Fibroblast of skin of left quadriceps (primary cell): ENCODE measurements around the gene CAB39.

Experiments
- DNase-seq, 2 experiments: peaks; one replicate each; pipeline ENCODE4 v3.0.0-alpha.2; 2013; ENCODE audit warnings: low read depth in 2 of 2

Gene CAB39

GRCh38 chr2:230785346-230785745 lies 72.7 kb downstream of the CAB39 start:
- no peak for DNase-seq

GRCh38 chr2:230787101-230787500 lies 74.5 kb downstream of the CAB39 start:
- no peak for DNase-seq

DNA sequence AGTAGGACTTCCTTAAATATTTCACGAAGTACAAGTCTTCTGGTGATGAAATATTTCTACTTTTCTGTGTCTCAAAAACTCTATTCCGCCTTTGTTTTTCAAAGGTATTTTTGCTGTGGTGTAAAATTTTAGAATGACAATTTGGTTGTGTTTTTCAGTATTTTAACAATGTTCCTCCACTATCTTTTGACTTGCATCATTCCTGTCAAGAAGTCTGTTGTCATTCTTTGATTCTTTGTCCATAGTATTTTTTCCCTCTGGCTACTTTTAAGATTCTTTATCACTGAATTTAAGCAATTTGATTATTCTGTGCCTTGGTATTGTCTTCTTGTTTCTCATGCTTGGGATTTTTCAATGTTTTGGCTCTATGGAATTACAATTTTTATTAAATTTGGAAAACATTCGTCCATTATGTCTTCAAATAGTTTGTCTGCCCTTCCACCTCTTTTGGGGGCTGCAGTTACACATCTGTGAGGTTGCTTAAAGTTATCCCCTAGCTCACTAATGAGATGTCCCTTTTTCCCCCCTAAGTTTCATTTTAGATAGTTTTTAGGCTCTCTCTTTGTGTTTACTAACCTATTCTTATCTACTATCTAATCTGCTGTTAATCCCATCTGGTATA lies 76.0 kb downstream of the CAB39 start:
- no peak for DNase-seq

GRCh38 chr2:230790981-230791380 lies 78.3 kb downstream of the CAB39 start:
- no peak for DNase-seq

GRCh38 chr2:230793572-230794359 lies 81.1 kb downstream of the CAB39 start:
- DNase-seq, result peak; percentile 97 to 98

DNA sequence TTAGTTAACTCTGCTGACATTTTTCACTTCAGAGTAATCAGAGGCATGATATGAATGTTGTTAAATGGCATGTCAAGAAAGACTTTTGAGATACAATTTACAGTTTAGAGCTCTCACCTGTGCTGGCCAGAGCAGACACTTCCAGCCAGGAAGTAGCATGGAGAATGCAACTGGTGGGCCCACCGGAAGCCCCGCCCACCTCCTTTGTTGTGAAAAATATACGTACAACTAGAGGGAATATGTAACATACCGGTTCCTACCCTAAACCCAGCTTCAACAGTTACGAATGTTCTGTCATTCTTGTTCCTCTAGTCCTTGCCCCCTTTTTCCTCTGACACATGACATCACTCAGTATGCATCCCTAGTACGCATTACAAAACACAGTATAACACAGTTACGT lies 81.9 kb downstream of the CAB39 start:
- no peak for DNase-seq

GRCh38 chr2:230795856-230796255 lies 83.2 kb downstream of the CAB39 start:
- DNase-seq, result no peak

DNA sequence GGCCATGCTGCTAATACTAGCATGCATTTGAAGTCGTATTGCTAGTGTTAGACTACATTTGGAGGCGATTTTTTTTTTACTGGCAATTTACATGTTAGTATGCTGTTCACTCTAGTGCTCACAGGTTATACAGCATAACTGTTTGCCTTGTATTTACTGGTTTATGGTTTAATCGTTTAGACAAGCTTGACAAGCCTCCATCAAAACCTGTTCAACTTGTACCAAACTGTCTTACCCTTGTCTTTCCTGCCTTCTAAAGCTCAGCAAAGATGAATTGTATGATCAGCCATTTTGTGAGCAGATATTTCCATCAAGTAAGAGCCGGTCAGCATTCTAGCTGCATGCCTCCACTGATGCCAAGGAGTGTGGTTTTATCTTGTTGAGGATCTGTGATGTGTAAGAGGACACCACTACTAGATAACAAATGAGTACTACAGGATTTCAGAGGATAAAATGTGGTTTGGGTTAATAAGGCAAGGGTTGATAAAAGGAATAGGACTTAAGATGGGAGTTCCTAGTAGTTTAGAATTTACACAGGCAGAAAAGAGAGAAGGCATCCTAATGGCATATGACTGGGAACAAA lies 83.7 kb downstream of the CAB39 start:
- no peak for DNase-seq

GRCh38 chr2:230797515-230798495 lies 85.2 kb downstream of the CAB39 start:
- DNase-seq, result no peak

- peak in 1 of 2 experiments; percentile 50 for DNase-seq
Observed at GRCh38 chr2:230798769-230799399, 86.2 kb downstream of the CAB39 start.

DNA sequence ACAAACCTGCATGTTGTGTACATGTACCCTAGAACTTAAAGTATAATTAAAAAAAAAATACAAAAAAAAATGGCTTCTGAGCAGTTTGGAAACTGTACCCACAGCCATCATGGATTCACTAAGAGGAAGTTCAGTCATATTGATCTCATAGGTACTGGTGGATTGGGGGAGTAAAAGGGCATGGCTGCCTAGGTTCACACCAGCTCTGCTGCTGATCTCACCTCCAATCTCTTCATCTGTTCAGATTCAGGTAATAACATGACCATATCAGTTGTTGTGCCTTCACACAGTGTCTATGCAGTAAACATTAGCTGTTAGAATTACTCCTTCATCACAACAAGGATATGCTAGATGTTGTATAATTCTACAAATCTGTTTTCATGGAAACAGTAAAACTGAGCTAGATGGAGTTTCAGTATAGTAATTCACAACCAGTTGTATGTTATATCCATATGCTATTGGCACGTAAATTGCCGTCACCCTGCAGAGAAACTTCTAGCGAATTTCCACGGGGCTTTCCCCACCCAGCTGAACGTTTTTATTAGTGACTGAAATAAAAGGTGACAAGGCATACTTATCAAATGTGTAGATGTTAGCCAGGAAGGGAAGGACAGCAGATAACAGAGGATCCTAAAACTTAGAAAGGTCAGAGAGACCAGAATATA lies 92.8 kb downstream of the CAB39 start:
- no peak for DNase-seq

DNA sequence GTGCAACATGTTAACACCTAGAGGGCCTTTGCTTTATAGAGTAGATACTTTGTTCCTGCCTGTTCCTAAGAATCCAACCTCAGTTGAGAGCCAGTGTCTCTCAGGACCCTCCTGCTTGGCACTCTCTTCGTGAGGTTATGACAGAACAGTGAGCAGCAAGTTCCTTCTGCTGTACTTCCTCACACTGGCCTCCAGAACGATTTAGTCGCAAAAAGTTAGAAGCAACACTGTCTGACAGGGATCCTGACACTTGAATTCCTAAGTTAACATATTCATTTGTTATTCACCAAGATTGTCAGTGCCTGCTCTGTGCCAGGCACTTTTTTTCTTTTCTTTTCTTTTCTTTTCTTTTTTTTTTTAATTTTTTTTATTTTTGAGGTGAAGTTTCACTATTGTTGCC lies 95.1 kb downstream of the CAB39 start:
- no peak for DNase-seq

GRCh38 chr2:230809015-230809414 lies 96.4 kb downstream of the CAB39 start:
- DNase-seq, result no peak

GRCh38 chr2:230809677-230810251 lies 97.1 kb downstream of the CAB39 start:
- DNase-seq, result no peak

- DNase-seq, result peak in 1 of 2 experiments; percentile 17
Observed at GRCh38 chr2:230811508-230811907, 98.9 kb downstream of the CAB39 start.

- DNase-seq, result no peak
Observed at GRCh38 chr2:230812033-230812432, 99.4 kb downstream of the CAB39 start.

DNA sequence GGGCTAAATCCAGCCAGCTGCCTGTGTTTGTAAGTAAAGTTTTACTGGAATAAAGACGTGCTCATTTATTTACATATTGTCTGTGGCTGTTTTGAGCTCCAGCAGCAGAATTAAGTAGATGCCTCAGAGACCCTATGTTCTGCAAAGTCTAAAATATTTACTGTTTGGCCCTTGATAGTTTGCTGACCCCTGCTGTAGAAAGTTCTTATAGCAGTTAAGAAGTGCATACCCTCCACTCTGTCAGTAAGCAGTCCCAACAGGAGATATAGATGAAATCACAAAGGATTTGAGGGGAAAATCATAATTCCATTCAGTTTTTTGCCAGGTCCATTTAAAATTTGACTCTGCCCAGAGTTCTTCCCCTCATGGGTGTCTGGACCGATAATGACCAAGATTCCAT lies 102.0 kb downstream of the CAB39 start:
- DNase-seq, result no peak

DNA sequence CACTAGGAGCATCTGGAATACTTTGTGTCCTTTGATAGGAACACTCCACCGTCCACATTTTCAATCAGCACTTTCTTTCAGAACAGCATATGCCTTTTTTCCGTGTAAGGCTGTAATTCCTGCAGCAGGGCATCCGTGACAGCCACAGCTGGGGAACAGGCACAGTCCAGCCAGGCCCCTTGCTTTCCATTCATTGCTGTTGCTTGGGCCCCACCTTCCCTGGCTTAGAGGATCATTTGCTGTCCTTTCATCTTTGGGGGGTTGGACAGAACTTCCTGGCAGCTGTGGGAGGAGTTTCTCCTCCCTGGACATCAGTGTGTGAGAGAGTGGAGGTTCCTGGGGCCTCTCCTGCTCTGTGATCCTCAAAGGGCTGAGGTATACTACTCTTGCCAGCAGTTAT lies 102.4 kb downstream of the CAB39 start:
- no peak for DNase-seq

DNA sequence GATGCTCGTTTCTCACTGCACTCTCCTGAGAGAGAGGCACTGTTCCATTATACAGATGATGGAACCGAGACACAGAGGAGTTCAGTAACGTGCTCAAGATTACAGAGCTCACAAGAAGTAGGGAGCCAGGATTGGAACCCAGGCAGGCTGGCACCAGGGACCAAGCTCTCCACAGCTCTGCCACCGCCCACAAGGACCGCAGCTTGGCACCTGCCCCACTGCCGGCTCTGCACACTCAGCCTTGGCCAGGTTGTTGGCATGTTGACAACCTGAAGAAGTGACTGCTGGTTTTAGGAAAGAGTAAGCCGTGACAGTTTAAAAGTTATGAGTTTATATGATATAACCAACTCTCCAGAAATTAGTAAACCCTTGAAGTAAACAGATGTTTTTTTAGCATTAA lies 104.1 kb downstream of the CAB39 start:
- DNase-seq, result no peak

- DNase-seq, result no peak
Observed at GRCh38 chr2:230819433-230819832, 106.8 kb downstream of the CAB39 start.
